NCI-H2081 treated with DMSO at 0.1 percent for 48 hours (cell line): ENCODE measurements around the gene TAPBP.
"Not testable (repeated sequence)": the region's sequence is repeated elsewhere in the genome, so short reads cannot be mapped to it uniquely, and the experiment has no call there.

Experiments
- DNase-seq: peaks from one replicate; lab custom pipeline; 2025; lab: John Stamatoyannopoulos, UW

TAPBP gene

DNA sequence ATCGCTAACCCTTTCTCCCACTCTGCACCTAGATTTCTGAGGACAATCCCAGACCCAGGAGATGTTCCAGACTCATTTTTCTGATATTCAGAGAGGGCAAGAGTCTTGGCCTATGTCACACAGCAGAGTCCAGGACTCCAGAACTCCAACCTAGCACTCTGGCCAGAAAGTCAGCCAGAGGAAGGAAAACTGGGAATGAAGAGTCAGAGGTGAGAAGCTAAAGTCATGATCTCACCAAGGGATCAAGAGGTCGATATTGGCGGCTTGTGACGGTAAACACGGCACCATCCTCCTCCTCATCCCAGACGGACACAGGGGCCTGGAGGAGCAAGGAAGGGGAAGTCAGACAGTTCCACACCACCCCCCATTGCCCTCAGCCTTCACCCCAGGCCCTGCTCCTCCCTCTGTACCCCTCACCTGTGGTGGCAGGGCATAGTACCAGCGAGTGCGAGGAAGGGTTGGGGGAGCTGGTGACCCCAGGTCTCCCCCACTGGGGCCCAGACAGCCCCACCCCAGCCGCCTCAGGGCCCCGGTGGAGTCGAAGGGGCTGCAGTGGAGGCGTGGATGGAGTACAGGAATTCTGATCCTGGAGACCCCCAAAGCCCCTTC is 17.0 kb downstream of the TAPBP start:
- DNase-seq: no peak

DNA sequence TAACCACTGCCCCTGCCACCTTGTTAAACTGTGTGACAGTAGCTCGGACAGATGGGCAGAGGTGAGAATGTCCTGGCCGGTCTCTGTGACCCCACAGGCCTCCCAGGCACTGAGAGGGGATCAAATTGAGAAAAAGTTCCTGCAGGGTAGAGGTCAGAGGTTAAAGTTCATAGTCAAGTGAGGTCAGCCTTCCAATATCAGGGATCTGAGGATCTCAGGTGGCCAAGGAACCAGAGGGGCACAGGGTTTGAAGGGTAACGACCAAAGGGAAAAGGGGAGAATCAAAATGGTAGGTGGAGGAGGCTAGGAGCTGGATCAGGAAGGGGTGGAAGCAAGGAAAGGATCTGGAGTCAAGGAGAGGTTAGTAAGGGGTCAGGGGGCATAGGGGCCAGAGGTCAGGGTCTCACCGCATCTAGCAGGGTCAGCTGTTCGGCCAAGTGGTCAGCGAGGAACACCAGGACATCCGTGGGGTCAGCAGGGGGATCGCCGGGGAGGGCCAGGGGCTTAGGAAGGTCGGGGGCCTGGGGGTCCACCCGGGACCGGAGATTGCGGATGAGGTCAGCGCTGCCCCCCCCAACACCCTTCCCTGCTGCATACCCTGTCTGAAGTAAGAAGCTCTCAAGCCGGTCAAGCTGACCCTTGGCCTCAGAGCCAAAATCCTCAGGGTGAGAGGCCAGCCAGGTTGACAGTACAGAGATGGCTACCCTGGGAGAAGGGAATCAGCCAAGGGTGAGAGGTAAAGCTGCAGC is 18.1 kb downstream of the TAPBP start:
- no peak for DNase-seq

DNA sequence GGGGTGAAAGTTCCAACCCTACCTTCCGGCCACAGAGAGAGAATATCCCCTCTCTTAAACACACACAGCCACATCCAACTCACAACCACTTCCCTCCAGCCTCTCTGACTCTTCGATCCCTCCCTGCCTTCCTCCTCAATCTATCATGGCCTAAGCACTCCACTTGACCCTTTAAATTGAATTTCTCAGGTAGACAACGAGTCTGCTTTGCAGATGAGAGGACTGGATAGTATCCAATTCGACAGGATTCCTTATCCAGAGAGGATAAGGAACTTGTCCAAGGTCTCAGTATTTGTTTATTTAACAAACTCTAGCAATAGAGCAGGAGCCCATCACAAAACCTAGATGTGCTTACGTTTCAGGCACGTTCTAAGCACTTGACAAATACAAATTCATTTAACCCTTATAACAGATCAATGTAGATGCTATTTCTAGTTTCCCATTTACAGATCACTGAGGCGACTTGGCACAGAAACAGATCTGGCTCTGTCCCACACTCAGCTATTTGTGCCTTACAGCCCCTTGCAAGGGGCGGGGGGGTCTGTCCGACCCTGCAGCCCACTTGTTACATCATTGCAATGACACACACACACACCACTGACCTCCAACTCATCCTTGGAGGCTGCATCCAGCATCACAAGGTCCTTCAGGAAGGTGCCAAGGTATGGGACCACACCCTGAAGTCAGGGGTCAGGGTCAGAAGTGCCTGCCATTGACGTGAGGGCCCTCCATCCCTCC is 19.6 kb downstream of the TAPBP start:
- no peak for DNase-seq

DNA sequence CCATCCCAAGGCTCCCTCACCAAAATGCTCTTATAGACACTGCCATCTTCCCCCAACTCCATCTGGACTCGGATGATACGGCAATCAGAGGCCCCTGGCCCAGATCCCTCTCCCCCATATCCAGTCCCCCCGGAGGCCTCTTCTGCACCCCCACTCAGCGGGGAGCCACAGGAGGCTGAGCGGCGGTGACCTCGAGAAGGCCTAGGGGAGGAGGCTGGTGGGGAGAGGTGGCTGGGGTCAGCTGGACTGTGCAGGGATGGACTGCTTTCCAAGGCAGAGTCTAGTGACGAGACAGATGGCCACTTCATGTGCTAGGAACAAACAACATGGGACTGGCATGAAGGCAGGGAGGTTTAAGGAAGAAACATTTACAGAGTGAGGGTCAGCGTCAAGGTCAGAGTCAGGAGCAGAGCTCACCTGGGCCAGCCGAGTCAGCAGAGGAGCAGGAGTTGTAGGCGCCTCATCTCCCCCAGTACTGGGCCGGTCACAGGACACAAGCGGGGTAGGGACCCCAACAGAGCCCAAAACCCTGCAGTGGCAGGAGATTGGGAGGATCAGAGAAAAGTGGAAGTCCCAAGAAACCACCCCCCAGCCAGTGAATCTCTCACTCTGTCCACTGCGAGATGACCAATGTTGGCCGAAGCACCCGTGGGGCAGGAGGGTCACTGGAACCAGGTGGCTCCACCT is 20.7 kb downstream of the TAPBP start:
- DNase-seq: no peak

DNA sequence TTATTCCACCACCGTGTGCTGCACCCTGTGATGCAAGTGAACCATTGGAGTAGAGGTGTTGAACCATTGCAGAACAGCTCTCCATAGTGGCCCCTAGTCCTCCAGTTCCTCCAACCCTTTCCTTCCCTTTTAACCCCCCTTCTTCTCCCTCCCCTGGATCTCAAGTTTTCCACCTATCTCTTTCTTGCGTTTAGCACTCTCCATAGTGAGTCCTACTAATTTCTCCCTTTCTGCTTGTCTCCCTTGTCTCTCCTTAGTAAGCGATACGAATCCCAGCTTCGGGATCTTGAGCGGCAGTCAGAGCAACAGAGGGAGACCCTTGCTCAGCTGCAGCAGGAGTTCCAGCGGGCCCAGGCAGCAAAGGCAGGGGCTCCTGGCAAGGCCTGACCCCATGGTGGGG is 23.4 kb downstream of the TAPBP start:
- no peak for DNase-seq

DNA sequence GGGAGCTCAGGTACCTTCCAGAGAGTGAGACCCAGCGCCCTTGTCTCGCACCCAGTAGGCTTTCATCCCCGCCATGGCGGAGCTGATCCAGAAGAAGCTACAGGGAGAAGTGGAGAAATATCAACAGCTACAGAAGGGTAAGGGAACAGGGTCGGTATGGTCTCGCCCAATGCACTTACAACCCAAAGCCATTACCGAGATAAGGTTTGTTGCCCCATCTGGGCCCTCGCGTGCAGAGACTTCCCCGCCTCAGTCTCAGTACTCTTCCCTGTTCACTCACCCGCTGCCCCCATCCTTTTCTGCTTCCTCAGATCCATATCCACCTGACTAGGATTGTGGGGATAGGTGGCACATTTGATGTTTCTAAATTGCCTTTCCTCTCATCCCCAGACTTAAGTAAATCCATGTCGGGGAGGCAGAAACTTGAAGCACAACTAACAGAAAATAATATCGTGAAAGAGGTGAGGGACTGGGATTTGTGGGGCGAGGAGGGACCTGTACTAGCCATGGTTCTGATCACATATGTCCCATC is 24.0 kb downstream of the TAPBP start:
- DNase-seq: no peak

DNA sequence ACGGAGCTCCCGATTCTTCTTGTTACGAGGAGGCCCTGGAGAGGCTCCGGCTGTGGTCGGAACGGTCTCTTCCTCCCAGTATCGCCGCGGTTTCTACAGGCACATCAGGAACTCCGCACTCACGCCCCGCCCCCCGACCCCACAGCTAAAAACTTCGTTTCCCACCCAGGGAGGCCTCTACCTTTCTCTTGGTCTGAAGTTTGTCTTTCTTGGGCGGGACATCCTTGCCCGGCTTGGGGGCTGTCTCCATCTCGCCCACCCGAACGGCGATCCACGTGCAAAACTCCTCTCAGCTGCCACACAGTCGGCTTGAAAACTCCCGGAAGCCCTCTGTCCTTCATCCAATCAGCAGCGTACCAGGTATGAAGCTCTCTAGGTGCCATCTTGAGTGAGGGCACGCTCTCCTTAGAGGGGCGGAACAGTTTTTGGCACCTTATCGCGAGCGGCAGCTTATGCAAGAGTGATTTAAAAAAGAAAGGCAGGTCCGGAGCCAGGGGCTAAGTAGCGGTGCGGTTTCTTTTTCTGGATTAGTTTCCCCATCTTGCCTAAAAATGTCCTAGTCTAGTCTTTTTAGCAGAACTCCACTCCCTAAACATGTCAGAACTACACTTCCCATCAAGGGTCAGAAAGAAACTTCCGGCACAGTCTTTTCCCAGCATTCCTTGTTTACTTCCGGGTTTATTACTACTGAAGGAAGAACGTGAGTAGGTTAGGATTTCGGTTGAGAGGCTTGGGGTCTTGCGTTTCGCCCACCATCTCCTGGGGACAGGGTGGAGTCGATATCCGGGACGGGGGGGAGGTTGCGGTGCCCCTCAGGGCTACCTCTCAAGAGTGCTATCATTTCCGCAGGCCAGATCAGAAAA is 24.7 kb downstream of the TAPBP start, which contains the start of the genes PFDN6 and WDR46:
TSS of gene PFDN6 (plus strand) at position 681 of the 863 bp plus-strand sequence. CDS start 256 bp downstream, outside the sequence.
TSS of gene WDR46 (minus strand) at position 319 of the 863 bp plus-strand sequence. CDS start at position 250, 69 bp downstream.
- peak; percentile 64 for DNase-seq

DNA sequence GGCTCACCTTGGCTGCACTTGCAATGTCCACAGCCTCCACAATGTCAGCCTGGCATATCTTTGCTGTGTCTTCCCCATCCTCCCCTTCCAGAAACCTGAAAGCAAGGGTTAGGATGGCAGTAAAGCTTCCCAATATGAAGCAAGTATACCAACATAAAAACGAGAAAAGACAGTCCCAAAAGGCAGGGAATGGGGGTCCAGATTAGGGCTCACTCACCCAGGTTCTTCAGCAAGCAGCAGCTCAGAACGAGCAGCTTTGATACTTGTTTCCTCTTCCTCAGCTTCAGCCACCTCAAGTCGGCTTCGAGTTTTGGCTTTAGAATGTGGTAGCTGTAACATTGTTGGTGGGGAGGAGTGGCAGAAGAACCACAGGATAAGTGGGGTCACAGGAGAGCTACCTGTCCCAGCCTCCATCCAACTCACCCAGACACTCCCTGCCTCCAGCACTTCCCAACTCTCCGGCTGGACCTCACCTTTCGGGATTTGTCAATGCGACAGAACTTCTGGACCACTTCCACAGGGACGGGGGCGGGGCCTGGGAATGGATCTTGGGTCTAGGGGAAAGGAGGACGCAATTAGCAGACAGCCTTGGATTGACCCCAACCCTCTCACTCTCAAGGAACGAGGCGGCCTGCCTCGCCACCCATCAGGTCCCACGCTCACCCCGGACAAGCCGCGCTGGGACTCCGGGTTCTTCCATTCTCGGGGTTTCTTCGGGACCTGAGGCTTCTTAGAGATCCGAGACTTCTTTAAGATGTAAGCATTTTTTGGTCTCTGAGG is 25.5 kb downstream of the TAPBP start:
- DNase-seq: no peak

DNA sequence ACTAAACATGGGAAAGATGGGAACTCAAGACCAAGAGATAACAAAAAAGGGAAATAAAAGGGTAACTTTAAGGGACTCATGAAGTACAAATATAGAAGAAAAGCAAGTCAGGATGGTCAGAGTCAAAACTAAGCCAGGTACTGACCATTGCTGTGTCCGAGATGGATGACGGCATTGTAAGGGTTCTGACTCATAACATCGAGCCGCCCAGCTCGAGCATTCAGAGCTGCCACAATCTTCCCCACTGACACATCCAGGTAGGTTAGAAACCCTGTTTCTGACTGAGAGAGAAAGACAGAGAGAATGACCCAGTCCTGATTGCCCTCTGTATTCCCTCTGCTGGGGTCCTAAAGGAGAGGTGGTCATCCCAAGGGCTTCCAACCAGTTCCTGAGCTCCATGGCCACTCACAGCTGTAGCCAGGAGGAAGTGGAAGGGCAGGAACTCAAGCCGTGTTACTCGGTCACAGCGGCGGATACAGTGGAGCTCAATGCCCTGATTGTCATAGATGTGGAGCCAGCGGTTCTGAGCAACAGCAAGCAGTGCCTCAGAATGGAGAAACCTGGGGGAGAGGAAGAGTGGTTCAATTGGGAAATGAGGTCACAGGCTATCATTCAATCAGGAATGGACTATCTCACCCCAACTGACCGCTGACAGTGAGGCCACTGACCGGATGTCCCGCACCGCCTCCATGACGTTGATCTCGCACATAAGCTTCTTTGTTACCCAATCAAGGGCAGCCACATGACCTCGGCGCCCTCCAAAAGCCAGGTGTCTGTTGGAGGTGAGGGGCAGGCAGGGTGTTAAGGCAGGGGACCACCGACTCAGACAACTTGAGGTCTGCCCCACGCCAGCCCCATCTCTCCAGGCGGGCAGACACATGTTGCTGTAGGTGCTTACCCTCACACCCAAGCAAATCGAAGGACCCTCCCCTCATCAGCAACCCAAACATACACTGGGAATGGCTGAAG is 26.6 kb downstream of the TAPBP start:
- DNase-seq: no peak

DNA sequence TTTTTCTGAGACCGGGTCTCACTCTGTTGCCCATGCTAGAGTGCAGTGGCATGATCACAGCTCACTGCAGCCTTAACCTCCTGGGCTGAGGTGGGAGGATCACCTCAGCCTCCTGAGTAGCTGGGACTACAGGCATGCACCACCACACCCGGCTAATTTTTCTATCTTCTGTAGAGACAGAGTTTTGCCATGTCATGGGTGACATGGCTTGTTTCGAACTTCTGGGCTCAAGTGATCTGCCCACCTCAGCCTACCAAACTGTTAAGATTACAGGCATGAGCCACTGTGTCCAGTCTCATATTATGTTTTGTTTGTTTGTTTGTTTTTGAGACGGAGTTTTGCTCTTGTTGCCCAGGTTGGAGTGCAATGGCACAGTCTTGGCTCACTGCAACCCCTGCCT is 28.7 kb downstream of the TAPBP start:
- not testable (repeated sequence) for DNase-seq

DNA sequence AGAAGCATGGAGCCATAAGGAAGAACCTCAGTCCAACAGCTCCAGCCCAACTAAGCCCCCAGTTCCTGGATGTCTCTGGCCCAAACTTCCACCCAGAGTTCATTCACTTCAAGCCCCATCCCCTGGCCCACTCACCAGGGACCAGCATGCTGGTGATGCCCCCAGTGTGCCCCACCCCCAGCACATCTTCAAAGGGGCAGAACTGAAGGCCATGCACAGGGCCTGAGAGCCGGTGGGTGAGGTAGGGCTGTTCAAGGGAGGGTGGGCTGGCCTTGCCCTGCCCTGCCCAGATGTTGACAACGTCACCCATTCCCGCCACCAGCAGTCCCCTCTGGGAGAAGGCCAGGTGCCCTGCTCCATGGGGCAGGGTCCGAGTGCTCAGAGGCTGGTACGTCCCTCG is 33.3 kb downstream of the TAPBP start:
- DNase-seq: no peak

DNA sequence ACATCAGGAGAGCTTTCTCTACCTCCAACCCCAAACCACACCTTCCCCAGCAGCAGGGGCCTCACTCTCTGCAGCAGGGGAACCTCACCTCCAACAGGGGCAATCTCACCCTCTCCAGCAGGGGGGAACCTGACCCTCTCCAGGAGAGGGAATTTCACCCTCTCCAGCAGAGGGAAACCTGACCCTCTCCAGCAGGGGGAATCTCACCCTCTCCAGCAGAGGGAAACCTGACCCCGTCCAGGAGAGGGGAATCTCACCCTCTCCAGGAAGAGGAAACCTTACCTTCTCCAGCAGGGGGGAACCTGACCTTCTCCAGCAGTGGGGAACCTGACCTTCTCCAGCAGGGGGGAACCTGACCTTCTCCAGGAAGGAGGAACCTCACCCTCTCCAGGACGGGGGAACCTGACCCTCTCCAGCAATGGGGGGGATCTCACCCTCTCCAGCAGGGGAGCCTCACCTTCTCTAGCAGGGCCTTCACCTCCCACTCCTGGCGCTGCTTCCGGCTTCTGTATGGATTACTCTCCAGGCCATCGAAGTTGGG is 33.8 kb downstream of the TAPBP start:
- DNase-seq: no peak

DNA sequence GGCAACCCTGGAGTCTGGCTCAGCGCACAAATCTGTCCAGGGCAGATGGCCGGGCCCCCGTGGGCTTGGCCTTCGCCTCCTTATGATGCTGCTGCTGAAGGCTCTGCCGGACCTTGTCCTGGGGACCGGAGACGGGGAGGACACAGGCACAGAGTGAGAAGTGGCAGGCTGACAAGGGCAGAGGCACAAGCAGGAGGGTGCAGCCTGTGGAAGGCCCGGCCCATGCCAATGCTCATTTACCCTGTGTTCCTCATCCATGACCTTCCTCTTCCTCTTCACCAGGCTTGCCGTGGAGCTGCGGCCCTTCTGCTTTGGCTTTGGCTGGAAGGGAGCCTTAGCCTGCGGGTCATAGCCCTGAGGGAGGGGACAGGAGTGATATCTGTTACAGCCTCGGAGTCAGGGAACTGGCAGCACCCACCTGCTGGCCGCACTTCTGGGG is 34.6 kb downstream of the TAPBP start:
- no peak for DNase-seq

DNA sequence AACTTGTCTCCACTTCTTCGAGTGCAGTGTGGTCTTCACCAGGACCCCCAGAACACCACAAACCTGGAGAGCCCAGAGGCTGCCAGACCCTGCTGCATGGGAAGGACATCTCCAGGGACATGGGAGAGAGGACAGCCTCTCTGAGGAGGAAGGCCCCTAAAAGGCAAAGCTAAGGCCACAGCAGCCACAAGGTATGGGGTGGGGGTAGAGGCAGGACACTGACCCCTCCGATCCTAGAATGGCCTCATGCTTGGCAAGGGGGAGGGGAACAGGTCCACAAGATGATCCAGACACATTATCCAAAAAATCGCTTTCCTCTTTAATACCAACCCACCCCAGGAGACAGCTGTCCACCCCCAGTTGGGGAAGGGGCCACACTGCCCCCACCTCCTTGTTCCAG is 35.1 kb downstream of the TAPBP start:
- no peak for DNase-seq

DNA sequence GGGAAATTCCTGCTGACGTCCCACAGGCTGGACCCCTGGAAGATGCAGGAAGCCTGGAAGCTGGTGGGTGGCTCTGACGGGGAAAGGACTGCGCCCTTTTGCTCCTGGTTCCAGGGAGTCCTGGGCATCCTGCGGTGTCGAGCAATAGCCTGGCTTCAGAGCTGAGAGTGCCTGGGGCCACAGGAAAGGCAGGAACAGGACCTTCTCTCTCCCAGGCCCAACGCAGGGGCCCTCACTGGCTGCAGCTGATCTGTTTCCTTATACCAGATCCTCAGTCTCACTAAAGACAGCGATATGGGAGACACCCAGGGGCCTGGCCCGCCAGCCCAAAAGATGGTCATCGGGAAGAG is 35.5 kb downstream of the TAPBP start:
- DNase-seq: no peak

DNA sequence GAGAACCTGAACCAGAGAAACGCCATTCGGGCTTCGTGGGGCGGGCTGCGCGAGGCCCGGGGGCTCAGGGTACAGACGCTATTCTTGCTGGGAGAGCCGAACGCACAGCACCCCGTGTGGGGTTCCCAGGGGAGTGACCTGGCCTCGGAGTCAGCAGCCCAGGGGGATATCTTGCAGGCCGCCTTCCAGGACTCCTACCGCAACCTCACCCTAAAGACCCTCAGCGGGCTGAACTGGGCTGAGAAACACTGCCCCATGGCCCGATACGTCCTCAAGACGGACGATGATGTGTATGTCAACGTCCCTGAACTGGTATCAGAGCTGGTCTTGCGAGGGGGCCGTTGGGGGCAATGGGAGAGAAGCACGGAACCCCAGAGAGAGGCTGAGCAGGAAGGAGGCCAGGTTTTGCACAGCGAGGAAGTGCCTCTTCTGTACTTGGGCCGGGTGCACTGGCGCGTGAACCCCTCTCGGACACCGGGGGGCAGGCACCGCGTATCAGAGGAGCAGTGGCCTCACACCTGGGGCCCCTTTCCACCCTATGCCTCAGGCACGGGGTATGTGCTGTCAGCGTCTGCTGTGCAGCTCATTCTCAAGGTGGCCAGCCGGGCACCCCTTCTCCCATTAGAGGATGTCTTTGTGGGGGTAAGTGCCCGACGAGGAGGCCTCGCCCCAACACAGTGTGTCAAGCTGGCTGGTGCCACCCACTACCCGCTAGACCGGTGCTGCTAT is 36.1 kb downstream of the TAPBP start:
- DNase-seq: no peak

DNA sequence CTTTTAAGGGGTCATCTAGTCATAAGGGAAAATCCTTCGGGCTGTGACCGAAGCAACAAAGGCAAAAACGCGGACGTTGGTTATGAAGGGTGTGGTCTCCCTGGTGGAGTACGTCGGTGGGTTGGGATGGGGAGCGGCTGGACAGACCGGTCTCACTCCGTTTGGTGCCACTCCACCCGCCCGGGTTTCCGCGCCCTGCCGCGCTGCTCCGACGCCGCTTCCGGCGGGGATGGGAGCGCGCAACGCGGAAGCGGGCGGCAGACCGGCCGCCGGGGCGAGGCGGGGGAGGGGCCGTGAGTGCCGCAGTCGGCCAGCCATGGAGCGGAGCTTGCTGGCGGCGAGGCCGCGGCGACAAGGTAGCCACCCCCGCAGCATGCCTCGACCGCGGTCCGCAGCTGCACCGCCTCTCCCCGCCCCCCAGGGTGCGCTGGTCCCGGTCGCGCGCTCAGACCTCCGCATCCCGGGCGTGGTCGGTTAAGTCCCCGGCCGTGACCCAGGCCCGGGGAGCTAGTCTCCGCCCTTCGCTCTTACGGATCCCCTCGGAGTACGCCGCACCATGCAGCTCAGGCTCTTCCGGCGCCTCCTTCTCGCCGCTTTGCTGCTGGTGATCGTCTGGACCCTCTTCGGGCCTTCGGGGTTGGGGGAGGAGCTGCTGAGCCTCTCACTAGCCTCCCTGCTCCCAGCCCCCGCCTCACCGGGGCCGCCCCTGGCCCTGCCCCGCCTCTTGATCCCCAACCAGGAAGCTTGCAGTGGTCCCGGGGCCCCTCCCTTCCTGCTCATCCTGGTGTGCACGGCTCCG is 36.8 kb downstream of the TAPBP start, which contains the start of gene B3GALT4:
TSS of gene B3GALT4 (plus strand) at position 260 of the 799 bp plus-strand sequence. CDS start at position 557, 297 bp downstream.
- DNase-seq: no peak
